Measurements from ENCODE around the gene TRPV5.

Gene TRPV5

GRCh38 chr7:142883571-142884285 lies 49.8 kb downstream of the TRPV5 start:
- no peak for DNase-seq

- DNase-seq, result no peak
These were observed 50.4 kb downstream of the TRPV5 start for GRCh38 chr7:142883145-142883544.

DNA sequence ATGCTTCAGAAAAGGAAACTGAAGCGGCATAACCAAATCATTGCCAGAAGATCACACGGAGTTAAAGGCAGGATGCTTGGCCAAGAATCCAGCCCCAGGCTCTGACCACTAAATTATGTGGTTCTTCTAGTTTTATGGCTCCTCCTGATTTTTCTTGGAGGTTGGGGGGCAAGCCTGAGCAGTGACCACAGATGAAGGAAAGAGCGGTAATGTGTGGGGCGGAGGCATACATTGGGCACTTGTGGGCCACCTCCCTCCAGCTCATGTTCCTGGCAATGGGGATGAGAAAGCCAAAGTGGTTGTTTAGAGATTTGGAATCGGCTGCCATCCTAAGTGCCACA lies 51.2 kb downstream of the TRPV5 start:
- DNase-seq, result no peak

- no peak for DNase-seq
These were observed 51.8 kb downstream of the TRPV5 start for GRCh38 chr7:142881586-142882337.

DNA sequence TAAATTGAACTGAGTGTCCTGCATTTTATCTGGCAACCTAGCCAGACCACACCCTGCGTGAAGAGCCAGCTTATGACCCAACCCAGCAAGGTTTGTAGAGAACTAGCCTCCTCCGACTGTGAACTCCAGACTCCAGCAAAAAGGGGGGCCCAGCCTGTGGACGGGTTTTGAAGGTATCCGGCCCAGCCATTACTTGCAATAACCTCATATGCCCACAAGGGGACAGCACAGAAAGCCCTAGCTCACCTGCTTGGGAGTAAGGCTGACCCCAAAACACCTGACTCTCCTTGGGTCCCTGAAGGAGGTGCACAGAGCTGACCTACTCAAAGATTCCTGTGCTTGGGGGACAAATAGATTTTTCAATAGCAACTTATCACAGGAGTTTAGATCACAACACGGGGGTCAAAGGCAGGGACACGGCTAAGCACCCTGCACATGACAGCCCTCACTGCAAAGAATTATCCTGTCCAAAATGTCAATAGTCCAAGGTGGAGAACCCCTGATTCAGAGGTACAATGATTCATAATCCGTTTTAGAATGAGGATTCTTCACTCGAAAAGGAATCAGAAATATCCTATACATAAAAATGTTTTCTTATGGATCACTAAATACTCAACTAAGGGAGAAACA lies 52.6 kb downstream of the TRPV5 start:
- peak; percentile 3 for DNase-seq

- no peak for DNase-seq
These were observed 54.5 kb downstream of the TRPV5 start for GRCh38 chr7:142879060-142879459.

DNA sequence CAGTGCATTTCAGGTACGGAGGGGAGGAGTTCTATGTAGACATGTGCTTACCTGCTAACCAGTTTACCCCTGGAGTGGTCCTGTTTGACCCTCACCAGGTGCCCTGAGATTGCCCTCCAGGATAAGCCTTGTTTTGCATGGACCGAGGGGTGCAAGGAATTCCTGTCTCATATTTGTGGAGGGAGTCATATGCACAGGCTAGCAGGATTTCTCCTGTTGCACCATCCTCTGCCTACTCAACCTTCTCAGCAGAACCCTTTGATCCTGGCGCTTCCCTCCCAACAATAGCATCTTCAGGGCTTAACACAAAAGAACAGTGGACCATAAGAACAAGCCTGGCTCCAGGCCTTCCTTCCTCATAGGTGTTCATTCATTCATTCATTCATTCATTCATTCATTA lies 55.2 kb downstream of the TRPV5 start:
- DNase-seq, result no peak

DNA sequence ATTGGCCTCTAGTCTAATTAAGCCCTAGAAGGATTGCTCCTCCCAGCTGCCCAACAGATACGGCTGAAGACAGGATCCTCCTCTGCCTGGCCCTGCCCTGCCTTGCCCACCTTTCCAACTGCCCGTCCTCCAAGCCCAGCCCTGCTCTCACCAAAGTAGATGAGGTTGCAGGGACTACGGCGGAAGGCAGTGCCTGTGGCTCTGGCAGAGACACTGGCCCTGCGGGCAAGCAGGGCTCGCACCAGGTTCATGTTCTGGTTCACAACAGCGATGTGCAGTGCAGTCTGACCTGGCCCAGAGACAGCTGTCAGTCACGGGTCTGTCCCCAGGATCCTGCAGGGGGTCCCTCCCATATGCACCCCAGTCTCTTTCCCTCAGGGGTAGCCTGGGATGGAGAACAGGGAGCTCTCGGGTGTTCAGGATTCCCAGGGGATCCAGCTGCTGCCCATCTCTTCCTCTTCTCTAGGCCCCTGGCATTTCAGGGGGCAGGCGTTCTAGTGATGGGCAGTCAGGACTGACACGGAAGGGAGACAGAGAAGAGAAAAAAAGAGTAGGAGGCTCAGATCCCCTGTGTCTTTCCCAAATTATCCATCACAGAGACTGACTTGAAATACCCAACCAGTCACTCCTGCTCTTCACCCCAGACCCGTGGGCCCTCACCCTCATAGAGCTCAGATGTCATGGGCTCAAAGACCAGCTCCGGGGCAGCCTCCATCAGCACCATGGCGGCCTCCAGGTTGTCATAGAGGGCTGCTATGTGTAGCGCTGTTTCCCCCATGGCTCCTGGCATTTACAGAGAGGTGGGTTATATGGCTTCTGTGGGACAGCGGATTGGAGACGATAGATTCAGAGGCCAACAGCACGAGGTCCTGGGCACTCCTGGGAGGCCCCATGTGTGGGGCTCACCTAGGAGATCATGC lies 56.3 kb downstream of the TRPV5 start:
- DNase-seq, result no peak

DNA sequence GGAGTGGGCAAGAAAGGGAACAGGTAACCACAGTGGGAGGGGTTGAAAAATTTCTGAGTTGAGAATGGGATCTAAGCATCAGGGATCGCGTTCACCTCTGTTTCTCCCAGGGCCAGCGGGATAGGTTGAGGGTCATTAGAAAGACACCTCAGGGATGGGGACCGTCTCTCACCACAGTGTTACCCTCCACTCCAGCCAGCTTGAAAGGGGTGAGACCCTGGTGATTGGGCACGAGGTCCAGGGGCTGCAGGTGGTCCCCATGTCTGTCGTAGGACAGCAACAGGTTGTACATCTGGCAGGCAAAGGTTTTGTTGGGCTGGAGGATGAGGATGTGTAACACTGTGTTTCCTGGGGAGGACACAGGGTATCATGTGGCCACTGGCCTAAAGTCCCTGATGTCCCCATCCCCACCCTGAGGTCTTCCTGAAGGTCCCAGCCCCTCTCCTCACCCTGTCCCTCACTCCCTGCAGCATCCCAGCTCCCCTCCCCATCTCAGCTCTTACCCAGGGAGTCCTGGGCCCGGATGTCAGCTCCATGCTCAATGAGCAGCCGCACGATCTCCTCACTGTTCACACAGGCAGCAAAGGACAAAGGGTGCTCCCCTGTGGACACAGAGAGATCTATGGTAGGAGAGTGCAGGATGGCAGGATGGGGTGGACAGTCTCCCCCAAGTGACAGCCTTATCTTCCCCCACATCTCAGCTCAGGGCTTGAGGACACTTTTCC lies 57.1 kb downstream of the TRPV5 start:
- no peak for DNase-seq

GRCh38 chr7:142875456-142875855 lies 58.1 kb downstream of the TRPV5 start:
- no peak for DNase-seq

GRCh38 chr7:142874837-142875236 lies 58.7 kb downstream of the TRPV5 start:
- no peak for DNase-seq

GRCh38 chr7:142874409-142874808 lies 59.1 kb downstream of the TRPV5 start:
- DNase-seq, result no peak

DNA sequence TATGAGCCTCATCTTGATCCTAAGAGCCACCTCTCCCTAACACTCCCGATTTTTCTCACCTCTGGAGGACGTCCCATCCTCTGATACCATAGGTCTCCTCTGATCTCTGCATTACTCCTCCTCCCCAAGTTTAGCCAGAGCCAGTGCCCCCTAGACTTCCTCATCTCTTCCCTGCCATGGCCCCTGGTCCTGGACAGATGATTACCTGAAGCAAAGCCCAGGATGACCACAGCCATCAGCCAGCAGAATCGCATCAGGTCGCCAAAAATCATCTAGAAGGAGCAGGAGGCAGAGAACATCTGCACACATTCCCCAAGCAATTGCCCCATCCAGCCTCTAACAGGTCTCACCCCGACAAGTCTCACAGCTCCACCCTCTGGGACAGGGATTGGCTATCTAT lies 59.7 kb downstream of the TRPV5 start:
- DNase-seq, result no peak

GRCh38 chr7:142873281-142873784 lies 60.2 kb downstream of the TRPV5 start:
- no peak for DNase-seq

DNA sequence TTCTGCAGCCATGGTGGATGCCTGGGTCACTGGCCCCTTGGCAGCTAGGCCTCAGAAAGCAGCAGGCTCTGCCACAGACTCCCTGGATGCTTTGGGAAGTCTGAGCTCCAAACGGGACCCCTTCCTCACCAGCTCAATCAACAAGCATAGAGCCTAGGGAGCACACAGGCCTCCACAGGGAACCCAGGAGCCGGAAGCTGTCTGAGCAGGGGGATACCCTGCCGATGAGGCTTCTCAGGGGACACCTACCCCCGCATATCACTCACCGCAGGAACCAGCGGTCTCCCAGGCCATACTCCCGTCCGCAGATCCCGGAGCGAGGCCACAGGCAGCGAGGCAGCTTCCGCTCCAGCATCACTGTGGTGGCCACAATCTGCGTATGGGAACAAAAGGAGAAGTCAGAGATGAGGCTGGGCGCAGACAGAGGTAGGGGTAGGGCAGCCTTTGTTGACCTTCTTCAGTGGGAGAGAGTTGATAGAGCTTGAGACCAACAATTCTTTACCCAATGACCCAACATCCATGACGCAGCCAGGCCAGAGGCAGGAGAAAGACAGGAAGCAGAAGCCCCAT lies 61.4 kb downstream of the TRPV5 start:
- no peak for DNase-seq

DNA sequence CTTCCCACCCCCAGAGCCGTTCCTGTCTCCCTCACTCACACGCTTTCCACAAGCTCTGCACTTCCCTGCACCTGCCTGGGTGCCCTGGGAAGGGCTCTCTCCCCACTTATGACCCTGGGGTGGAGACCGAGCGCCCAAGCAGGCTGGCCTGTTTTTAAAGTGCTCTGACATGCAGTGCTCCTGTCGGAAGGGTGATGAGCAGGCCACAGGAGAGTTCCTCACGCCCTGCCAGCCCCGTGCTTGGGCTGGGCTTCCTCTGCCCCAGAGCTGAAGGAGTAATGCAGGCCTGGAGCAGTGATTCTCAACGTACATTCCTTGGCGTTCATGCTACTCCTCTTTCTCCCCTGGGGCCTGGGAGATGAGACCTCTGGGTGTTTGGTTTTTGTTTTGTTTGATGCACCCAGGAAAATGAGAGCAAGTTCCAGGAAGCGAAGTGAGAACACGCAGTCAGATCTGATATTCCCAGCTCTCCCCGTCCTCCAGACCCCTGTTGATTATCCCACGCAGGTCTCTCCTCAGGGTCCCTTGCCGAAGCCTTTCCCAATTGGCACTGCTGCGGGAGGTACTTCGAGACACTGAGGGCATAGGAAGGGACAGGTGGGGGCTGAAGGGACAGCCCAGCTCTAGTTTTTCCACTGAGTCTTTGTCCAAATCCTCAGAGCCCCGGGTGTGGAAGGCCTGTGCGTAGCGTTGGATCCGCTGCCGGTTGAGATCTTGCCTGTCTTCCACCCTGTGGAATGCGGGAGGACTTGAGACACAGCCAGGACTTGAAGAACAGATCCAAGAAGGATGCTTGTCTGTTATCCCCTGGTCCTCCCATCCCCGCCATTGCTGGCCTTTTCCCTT lies 62.1 kb downstream of the TRPV5 start:
- no peak for DNase-seq

- no peak for DNase-seq
These were observed 62.8 kb downstream of the TRPV5 start for GRCh38 chr7:142870566-142871259.

GRCh38 chr7:142870147-142870559 lies 63.4 kb downstream of the TRPV5 start:
- no peak for DNase-seq

DNA sequence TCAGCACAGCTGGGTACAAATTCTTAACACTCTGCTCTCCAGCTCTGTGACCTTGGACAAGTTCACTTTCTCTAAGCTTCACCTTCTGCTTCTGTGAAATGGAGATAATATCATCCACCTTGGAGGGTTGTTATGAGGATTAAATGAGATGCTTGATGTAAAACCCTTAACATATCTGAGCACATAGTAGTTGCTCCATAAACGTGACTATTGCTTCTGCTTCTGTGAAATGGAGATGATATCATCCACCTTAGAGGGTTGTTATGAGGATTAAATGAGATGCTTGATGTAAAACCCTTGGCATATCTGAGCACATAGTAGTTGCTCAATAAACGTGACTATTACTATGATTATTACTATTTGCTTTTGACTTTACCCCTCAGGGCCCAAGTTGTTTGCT lies 64.1 kb downstream of the TRPV5 start:
- no peak for DNase-seq

DNA sequence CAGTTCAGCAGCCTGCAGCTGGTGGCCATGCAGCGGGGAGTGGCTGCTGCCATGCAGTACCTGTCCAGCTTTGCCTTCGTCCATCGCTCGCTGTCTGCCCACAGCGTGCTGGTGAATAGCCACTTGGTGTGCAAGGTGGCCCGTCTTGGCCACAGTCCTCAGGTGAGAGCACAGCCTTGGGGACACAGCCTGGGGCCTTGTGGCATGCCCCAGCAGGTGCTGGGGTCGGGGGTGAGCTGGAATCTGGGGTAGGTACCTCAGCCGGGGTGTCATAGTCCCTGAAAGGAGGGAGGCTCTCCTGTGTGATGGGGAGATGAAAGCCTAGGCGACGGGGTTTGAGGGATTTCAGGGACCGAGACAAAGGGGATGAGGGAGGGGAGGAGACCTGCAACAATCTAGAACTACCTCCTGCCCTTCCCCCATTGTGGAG lies 64.5 kb downstream of the TRPV5 start:
- DNase-seq, result no peak
